GM15510 (cell line): Measurements from ENCODE around the gene STEEP1.

Experiments used
- POLR2A ChIP-seq: IDR thresholded peaks from 3 replicates; pipeline ENCODE4 v1.6.1; 2011; ENCODE audit warnings: borderline replicate concordance; ENCODE audit not compliant: insufficient read length; ENCODE audit errors: extremely low read depth

The STEEP1 gene

DNA sequence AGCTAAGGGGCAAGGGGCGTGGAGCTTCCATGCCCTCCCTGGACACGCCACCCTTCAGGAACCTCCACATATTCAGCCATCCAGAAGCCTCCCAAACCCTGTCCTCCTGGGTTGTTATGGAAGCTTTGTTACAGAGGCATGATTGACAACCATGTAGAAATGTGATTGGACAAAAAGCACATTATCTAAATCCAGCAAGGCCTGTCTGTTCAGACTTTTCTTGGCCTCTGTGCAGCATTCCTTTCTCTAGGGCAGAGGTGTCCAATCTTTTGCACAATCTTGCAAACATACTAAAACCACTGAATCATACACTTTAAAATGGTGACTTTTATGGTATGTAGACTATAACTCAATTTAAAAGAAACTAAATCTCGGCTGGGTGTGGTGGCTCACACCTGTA is 12.7 kb downstream of the STEEP1 start:
- TF ChIP-seq POLR2A = no peak

DNA sequence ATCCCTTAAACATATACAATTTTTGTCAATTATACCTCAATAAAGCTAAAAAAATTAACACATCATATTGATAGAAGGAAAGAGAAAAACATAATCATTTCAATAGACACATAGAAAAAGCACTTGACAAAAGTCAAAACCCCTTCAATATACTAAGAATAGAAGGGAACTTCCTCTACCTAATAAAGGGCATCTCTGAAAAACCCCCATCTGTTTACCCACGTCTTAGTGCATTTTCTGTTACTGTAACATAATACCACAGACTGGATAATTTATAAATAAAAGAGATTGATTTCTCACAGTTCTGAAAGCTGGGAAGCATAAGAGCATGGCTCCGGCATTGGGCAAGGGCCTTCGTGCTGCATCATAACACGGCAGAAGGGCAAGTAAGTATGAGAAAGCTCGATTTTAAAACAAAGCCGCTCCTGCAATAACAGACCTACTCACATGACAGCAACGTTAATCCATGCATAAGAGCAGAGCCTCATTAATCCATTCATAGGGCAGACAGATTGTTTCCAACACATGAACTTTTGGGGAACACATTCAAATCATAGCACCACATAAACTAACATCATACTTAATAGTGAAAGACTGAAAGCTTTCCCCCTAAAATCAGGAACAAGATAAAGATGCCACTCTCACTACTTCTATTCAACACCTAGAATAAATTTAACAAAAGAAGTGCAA is 15.7 kb downstream of the STEEP1 start:
- no peak for TF ChIP-seq POLR2A

DNA sequence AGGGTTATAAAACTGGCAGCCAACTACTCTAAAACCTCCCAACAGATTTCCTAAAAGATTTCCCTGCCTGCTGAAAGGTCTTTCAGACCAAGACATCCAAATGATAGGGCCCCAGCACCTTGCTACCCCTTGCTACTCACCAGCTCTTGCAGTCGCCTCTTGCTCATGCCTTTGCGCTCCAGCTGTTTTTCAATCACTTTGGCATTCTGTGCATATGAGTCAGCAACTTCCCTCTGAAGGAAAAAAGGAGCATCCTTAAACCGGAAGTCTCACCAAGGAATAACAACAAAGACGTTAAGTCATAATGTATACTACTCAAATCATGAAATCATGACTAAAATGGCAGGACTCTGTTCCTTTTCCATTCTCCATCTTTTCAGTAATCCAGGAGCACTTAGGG is 24.0 kb downstream of the STEEP1 start:
- TF ChIP-seq POLR2A = no peak

DNA sequence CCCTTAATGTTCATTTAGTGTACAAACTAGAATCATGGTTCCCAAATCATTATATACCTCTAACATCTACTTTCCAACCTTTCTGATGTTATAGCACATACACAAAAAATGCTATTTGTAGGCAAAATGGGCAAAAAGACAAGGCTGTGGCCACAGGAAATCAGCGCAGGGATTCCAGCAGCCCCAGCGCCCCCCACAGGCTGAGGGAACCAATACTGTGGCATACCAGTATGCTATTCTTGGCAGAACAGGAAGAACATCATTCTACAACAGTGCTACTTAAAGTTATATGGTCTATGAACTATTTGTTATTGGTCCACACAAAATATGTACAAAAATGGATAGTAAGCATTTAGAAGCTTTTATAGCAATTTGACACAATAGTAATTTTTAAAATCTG is 25.3 kb downstream of the STEEP1 start:
- no peak for TF ChIP-seq POLR2A

GRCh38 chrX:119537487-119537886 is 27.7 kb downstream of the STEEP1 start:
- no peak for TF ChIP-seq POLR2A

- TF ChIP-seq POLR2A = no peak
These were observed 35.6 kb downstream of the STEEP1 start for GRCh38 chrX:119529345-119530276.

- no peak for TF ChIP-seq POLR2A
These were observed 41.5 kb downstream of the STEEP1 start for GRCh38 chrX:119523664-119524184.

GRCh38 chrX:119521246-119521645 is 44.0 kb downstream of the STEEP1 start:
- no peak for TF ChIP-seq POLR2A

DNA sequence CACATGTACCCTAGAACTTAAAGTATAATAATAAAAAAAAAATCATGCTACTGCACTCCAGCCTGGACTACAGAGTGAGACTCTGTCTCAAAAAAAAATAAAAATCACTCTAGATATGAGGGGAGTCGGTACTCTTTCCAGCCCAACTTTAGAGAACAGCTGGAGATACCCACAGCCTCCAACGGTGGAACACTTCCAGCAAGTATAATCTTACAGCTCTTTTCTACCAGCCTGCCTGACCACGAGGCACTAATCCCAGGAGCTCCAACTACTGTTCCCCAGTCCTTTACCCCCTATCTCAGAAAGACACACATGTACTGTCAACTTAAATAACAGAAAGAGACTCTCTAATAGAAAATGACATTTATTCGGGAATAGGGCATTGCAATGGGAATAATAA is 46.8 kb downstream of the STEEP1 start:
- no peak for TF ChIP-seq POLR2A

GRCh38 chrX:119516157-119516702 is 49.0 kb downstream of the STEEP1 start:
- no peak for TF ChIP-seq POLR2A

GRCh38 chrX:119512146-119512800 is 52.9 kb downstream of the STEEP1 start:
- TF ChIP-seq POLR2A = no peak

- TF ChIP-seq POLR2A = no peak
These were observed 58.0 kb downstream of the STEEP1 start for GRCh38 chrX:119507206-119507605.

DNA sequence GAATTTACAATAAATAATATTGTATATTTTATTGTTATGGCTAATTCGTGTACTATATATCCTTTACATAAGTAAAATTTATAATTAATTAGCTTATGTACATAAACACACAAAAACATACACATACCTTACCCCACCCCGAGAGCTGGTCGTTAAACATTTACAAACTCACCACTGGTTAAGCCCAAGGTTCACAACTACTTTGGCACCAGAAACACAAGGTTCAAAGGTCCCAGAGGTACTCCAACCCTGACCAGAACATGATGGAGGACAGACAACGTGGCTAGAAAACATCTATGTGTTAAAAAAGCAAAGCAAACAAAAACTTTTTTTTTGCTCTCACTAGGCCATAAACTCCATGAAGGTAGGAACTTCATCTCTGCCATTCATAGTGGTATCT is 59.3 kb downstream of the STEEP1 start:
- TF ChIP-seq POLR2A = no peak

DNA sequence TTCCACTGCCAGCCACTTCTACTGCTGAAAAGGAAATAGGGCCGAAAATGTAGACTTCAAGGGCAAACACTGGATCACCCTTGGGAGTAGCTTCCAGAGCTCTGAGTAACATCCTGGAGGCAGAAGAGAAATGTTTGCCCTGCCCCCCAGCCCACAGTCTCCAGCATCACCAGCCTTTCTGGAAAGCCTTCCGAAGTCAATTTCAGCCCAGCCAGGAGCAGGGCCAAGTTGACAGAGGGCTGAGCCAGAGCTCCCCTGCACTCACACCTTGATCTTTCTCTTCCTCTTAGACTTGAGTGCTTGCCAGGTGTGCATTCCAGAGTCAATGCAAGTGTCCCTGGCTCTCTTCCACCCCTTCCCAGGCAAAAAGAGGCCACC is 61.7 kb downstream of the STEEP1 start:
- no peak for TF ChIP-seq POLR2A

- TF ChIP-seq POLR2A = no peak
These were observed 62.3 kb downstream of the STEEP1 start for GRCh38 chrX:119502727-119503483.

- TF ChIP-seq POLR2A = no peak
These were observed 63.6 kb downstream of the STEEP1 start for GRCh38 chrX:119501511-119502148.
